GM19328 (cell line): ENCODE measurements around the gene NHERF1.

Experiments used
- ATAC-seq: cut with Tn5 transposase; IDR thresholded peaks from one replicate; pipeline ENCODE4 v1.9.1; 2021; ENCODE audit warnings: mild to moderate bottlenecking, moderate library complexity; ENCODE audit not compliant: unreplicated experiment

Gene NHERF1

GRCh38 chr17:74782571-74782970, 34.1 kb downstream of the NHERF1 start:
- ATAC-seq: no peak

GRCh38 chr17:74784125-74784810, 35.8 kb downstream of the NHERF1 start:
- no peak for ATAC-seq

- ATAC-seq: no peak
Measured at GRCh38 chr17:74785096-74785980, 36.9 kb downstream of the NHERF1 start.

- ATAC-seq: no peak
Measured at GRCh38 chr17:74785981-74786360, 37.5 kb downstream of the NHERF1 start.

- ATAC-seq: no peak
Measured at GRCh38 chr17:74786431-74787055, 38.1 kb downstream of the NHERF1 start.

- no peak for ATAC-seq
Measured at GRCh38 chr17:74790161-74791058, 42.0 kb downstream of the NHERF1 start.

- no peak for ATAC-seq
Measured at GRCh38 chr17:74792586-74793105, 44.2 kb downstream of the NHERF1 start.

GRCh38 chr17:74795327-74796020, 47.0 kb downstream of the NHERF1 start:
- no peak for ATAC-seq

- ATAC-seq: no peak
Measured at GRCh38 chr17:74796211-74796610, 47.8 kb downstream of the NHERF1 start.

GRCh38 chr17:74796866-74797265, 48.4 kb downstream of the NHERF1 start:
- no peak for ATAC-seq

GRCh38 chr17:74797824-74798223, 49.4 kb downstream of the NHERF1 start:
- ATAC-seq: no peak

GRCh38 chr17:74798239-74798707, 49.8 kb downstream of the NHERF1 start:
- ATAC-seq: no peak

- ATAC-seq: no peak
Measured at GRCh38 chr17:74799097-74799496, 50.7 kb downstream of the NHERF1 start.

GRCh38 chr17:74800531-74800930, 52.1 kb downstream of the NHERF1 start:
- no peak for ATAC-seq

GRCh38 chr17:74801896-74802295, 53.5 kb downstream of the NHERF1 start:
- no peak for ATAC-seq

GRCh38 chr17:74803388-74803930, 55.0 kb downstream of the NHERF1 start:
- ATAC-seq: no peak

- ATAC-seq: no peak
Measured at GRCh38 chr17:74803971-74804370, 55.5 kb downstream of the NHERF1 start.

- ATAC-seq: no peak
Measured at GRCh38 chr17:74804683-74805082, 56.3 kb downstream of the NHERF1 start.

- no peak for ATAC-seq
Measured at GRCh38 chr17:74805591-74805991, 57.2 kb downstream of the NHERF1 start.
